Activated naive CD4-positive, alpha-beta T cell treated with anti-CD3 and anti-CD28 coated beads for 36 hours (primary cell): ENCODE data around the gene RGS7. TPM values are rescaled to one million over a fixed set of nuclear protein-coding genes. Genes with fewer than 3 reads are reported as not detected.
"Not testable (repeated sequence)": the region's sequence is repeated elsewhere in the genome, so short reads cannot be mapped to it uniquely, and the experiment has no call there.

Experiments
- CTCF ChIA-PET: fragments of 350-600 bp; sonication (Branson Sonifier 250); formaldehyde crosslinking; loops from one replicate; lab custom pipeline; 2021; ENCODE audit warnings: antibody characterized with exemption; lab: Charles Lee
- DNase-seq: peaks from one replicate; pipeline ENCODE4 v3.0.0-alpha.2; 2020
- H3K27ac Mint-ChIP-seq: one replicate; pipeline ENCODE4 v1.8.0; 2021; ENCODE audit warnings: mild to moderate bottlenecking, mixed read lengths
- H3K27me3 Mint-ChIP-seq: one replicate; pipeline ENCODE4 v1.8.0; 2021; ENCODE audit warnings: low read depth, mixed read lengths
- H3K36me3 Mint-ChIP-seq: one replicate; pipeline ENCODE4 v1.8.0; 2021; ENCODE audit warnings: low read depth, mixed read lengths
- H3K4me1 Mint-ChIP-seq: one replicate; pipeline ENCODE4 v1.8.0; 2021; ENCODE audit warnings: low read depth, mixed read lengths
- H3K4me3 Mint-ChIP-seq: one replicate; pipeline ENCODE4 v1.8.0; 2021; ENCODE audit warnings: mild to moderate bottlenecking, moderate library complexity, mixed read lengths
- H3K9me3 Mint-ChIP-seq: one replicate; pipeline ENCODE4 v1.8.0; 2021; ENCODE audit warnings: mixed read lengths
- intact Hi-C: fragments of 100-400 bp; cut with micrococcal nuclease; formaldehyde crosslinking; loops from one replicate; pipeline ENCODE4 v1.15.1; 2023
- total RNA-seq, 2 experiments: library from RNA; stranded (reverse); gene quantifications; one replicate each; pipeline ENCODE4 v1.2.3, GENCODE V29; 2021

The RGS7 gene
- total RNA-seq, 2 experiments from 2014 or later, result not detected

- Mint-ChIP-seq H3K4me1 (no peaks in the 10 kb centered on the region), H3K27ac (no peak overlapping the region), H3K36me3 (no peaks in the 10 kb centered on the region), H3K27me3 (no peaks in the 10 kb centered on the region), H3K4me3 (no peak overlapping the region), H3K9me3 (peaks cover 3% of the 10 kb centered on the region)
- no peak for DNase-seq
- intact Hi-C loops, result no loop called here
- CTCF ChIA-PET, result interaction anchor here (1.1 kb wide), 1 partner anchor 11 kb away, joined by 3 read pairs; no protein-coding TSS in a partner anchor
Observed at GRCh38 chr1:240883490-240883889, 473.5 kb downstream of the RGS7 start.

DNA sequence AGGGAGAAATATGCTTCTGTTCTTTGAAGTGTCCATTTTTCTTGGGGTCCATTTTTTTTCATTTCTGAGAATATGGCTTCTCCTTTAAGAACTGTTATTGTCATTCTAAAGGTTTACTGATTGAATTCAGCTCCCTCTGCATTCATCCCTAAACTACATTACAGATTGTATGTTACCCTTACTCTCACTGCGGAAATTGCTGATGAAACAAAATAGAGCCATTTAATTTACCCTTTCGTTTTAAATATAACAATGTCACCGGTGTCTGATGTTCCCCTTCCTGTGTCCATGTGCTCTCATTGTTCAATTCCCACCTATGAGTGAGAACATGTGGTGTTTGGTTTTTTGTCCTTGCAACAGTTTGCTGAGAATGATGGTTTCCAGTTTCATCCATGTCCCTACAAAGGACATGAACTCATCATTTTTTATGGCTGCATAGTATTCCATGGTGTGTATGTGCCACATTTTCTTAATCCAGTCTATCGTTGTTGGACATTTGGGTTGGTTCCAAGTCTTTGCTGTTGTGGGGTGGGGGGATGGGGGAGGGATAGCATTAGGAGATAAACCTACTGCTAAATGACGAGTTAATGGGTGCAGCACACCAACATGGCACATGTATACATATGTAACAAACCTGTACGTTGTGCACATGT lies 474.2 kb downstream of the RGS7 start:
- H3K9me3 Mint-ChIP-seq, H3K27ac Mint-ChIP-seq, H3K4me3 Mint-ChIP-seq, H3K4me1 Mint-ChIP-seq, H3K27me3 Mint-ChIP-seq, CTCF ChIA-PET, intact Hi-C loops, H3K36me3 Mint-ChIP-seq, DNase-seq: not testable (repeated sequence)

DNA sequence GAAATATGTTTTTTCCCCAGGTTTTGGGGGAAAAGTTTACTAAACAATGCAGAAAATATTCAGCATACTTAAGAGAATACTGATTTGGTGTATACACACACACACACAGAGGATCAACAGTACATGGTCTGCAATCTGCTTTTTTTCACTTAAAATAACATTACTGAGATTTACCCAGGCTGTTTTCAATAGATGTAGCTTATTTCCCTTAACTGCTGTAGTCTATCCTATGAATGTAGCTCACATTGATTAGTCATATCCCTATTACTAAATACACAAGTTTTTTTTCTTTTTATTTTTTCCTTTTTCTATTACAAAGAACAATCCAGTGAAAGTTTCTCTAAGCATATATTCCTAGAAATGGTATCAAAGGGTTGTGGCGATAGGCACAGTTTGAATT lies 478.4 kb downstream of the RGS7 start:
- H3K9me3 Mint-ChIP-seq, result peaks cover 8% of the 10 kb centered on the region
- no peaks in the 10 kb centered on the region for H3K4me1 Mint-ChIP-seq
- CTCF ChIA-PET, result no interaction called here
- no peak for DNase-seq
- H3K27ac Mint-ChIP-seq, result no peak overlapping the region
- H3K27me3 Mint-ChIP-seq, result no peaks in the 10 kb centered on the region
- intact Hi-C loops, result no loop called here
- H3K4me3 Mint-ChIP-seq, result no peak overlapping the region
- no peaks in the 10 kb centered on the region for H3K36me3 Mint-ChIP-seq

- Mint-ChIP-seq H3K4me1 (no peaks in the 10 kb centered on the region), H3K27me3 (no peaks in the 10 kb centered on the region), H3K4me3 (no peak overlapping the region), H3K27ac (no peak overlapping the region), H3K36me3 (no peaks in the 10 kb centered on the region), H3K9me3 (peaks cover 7% of the 10 kb centered on the region)
- intact Hi-C loops, result no loop called here
- DNase-seq, result no peak
- CTCF ChIA-PET, result no interaction called here
Observed at GRCh38 chr1:240877605-240878004, 479.4 kb downstream of the RGS7 start.

- peaks cover 7% of the 10 kb centered on the region for H3K9me3 Mint-ChIP-seq
- H3K27me3 Mint-ChIP-seq, result no peaks in the 10 kb centered on the region
- CTCF ChIA-PET, result no interaction called here
- intact Hi-C loops, result no loop called here
- no peak overlapping the region for H3K27ac Mint-ChIP-seq
- no peaks in the 10 kb centered on the region for H3K4me1 Mint-ChIP-seq
- H3K36me3 Mint-ChIP-seq, result no peaks in the 10 kb centered on the region
- no peak for DNase-seq
- no peak overlapping the region for H3K4me3 Mint-ChIP-seq
Observed at GRCh38 chr1:240876071-240876470, 480.9 kb downstream of the RGS7 start.

GRCh38 chr1:240869071-240869470 lies 487.9 kb downstream of the RGS7 start:
- Mint-ChIP-seq H3K27me3 (no peaks in the 10 kb centered on the region), H3K27ac (no peak overlapping the region), H3K36me3 (no peaks in the 10 kb centered on the region), H3K4me3 (no peak overlapping the region), H3K4me1 (no peaks in the 10 kb centered on the region), H3K9me3 (no peaks in the 10 kb centered on the region)
- DNase-seq, result no peak
- intact Hi-C loops, result no loop called here
- CTCF ChIA-PET, result no interaction called here

- no peaks in the 10 kb centered on the region for H3K36me3 Mint-ChIP-seq
- CTCF ChIA-PET, result no interaction called here
- intact Hi-C loops, result no loop called here
- H3K4me1 Mint-ChIP-seq, result no peaks in the 10 kb centered on the region
- no peak overlapping the region for H3K27ac Mint-ChIP-seq
- H3K4me3 Mint-ChIP-seq, result no peak overlapping the region
- no peaks in the 10 kb centered on the region for H3K9me3 Mint-ChIP-seq
- H3K27me3 Mint-ChIP-seq, result no peaks in the 10 kb centered on the region
- DNase-seq, result no peak
Observed at GRCh38 chr1:240866724-240867123, 490.3 kb downstream of the RGS7 start.

DNA sequence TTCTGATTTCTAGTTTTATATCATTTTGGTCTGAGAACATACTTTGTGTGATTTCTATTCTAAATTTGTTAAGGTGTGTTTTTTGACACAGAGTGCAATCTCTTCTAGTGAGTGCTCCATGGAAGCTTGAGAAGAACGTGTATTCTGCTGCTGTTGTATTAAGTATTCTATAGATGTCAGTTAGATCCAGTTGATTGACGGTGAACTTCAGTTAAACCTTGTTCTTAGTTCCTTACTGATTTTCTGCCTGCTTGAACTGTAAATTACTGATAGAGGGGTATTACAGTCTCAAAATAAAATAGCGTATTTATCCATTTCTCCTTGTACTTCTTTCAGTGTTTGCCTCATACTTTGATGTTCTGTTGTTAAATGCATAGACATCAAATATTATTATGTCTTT lies 497.0 kb downstream of the RGS7 start:
- no peak for DNase-seq
- intact Hi-C loops, result no loop called here
- H3K4me3 Mint-ChIP-seq, result no peak overlapping the region
- H3K27me3 Mint-ChIP-seq, result no peaks in the 10 kb centered on the region
- CTCF ChIA-PET, result no interaction called here
- no peaks in the 10 kb centered on the region for H3K9me3 Mint-ChIP-seq
- no peaks in the 10 kb centered on the region for H3K4me1 Mint-ChIP-seq
- no peak overlapping the region for H3K27ac Mint-ChIP-seq
- H3K36me3 Mint-ChIP-seq, result no peaks in the 10 kb centered on the region

DNA sequence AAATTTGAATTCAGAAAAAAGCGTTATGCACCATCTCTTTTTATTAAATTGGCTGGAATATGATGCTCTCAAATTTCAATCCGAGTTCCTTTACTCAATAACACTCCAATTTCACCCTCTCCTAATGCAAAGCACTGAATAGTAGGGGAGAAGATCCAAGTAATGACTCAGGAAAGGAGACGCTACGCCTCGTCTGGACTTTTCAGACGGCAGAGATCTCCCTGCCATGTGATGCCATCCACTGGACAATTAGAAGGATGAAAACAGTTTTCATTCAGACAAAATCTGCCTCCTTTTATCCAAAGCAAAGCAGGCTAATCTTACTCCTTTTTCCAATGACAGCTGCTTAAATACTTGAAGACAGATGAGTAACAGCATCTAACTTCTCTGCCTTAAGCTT lies 502.6 kb downstream of the RGS7 start:
- intact Hi-C loops, result no loop called here
- no peaks in the 10 kb centered on the region for H3K4me1 Mint-ChIP-seq
- H3K36me3 Mint-ChIP-seq, result no peaks in the 10 kb centered on the region
- H3K27me3 Mint-ChIP-seq, result no peaks in the 10 kb centered on the region
- H3K4me3 Mint-ChIP-seq, result no peak overlapping the region
- CTCF ChIA-PET, result no interaction called here
- peaks cover 4% of the 10 kb centered on the region for H3K9me3 Mint-ChIP-seq
- no peak overlapping the region for H3K27ac Mint-ChIP-seq
- no peak for DNase-seq

- intact Hi-C loops, result no loop called here
- no peaks in the 10 kb centered on the region for H3K4me1 Mint-ChIP-seq
- peaks cover 1% of the 10 kb centered on the region for H3K9me3 Mint-ChIP-seq
- CTCF ChIA-PET, result no interaction called here
- no peak for DNase-seq
- no peaks in the 10 kb centered on the region for H3K36me3 Mint-ChIP-seq
- no peak overlapping the region for H3K4me3 Mint-ChIP-seq
- no peak overlapping the region for H3K27ac Mint-ChIP-seq
- no peaks in the 10 kb centered on the region for H3K27me3 Mint-ChIP-seq
Observed at GRCh38 chr1:240847325-240847724, 509.7 kb downstream of the RGS7 start.

DNA sequence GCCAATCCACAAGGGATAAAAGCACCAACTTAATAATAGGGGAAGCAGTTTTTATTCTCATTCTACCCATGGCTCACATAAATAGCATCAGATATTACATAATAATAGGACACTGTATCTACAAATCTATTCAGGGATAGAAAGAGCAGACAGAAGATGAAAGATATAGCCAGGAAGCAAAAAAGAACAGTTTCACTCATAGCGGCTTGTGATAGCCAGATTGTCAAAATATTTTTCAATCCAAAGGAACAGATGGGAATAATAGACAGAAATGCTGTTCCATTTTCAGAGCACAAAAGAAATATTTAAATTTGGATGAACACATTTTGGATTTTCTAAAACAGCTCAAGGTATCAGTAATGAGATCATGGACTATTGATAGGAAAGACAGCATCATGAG lies 512.5 kb downstream of the RGS7 start:
- no peaks in the 10 kb centered on the region for H3K36me3 Mint-ChIP-seq
- H3K4me3 Mint-ChIP-seq, result no peak overlapping the region
- H3K27me3 Mint-ChIP-seq, result no peaks in the 10 kb centered on the region
- H3K4me1 Mint-ChIP-seq, result no peaks in the 10 kb centered on the region
- CTCF ChIA-PET, result no interaction called here
- no peak overlapping the region for H3K27ac Mint-ChIP-seq
- intact Hi-C loops, result no loop called here
- no peaks in the 10 kb centered on the region for H3K9me3 Mint-ChIP-seq
- DNase-seq, result no peak

DNA sequence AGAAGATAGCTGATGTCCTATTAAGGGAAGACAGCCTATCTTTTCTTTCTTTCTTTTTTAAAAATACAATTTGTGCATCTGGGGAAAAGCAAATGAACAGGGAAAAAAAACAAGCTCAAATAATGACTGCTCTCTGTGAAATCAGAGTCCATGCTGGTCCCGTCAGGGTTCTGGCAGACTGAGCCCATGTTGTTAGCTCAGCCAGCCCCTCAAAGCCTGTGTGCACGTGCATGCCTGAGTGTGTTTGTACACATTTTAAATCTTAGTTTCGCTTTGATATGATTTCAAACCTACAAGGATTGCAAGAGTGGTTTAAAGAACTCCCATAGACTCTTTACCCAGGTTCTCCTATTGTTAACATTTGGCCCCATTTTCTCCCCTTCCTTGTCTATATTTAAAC lies 513.2 kb downstream of the RGS7 start:
- no peaks in the 10 kb centered on the region for H3K9me3 Mint-ChIP-seq
- CTCF ChIA-PET, result no interaction called here
- no peaks in the 10 kb centered on the region for H3K27me3 Mint-ChIP-seq
- DNase-seq, result no peak
- H3K4me3 Mint-ChIP-seq, result no peak overlapping the region
- intact Hi-C loops, result no loop called here
- no peaks in the 10 kb centered on the region for H3K4me1 Mint-ChIP-seq
- no peaks in the 10 kb centered on the region for H3K36me3 Mint-ChIP-seq
- no peak overlapping the region for H3K27ac Mint-ChIP-seq

- CTCF ChIA-PET, result no interaction called here
- no peak for DNase-seq
- H3K36me3 Mint-ChIP-seq, result no peaks in the 10 kb centered on the region
- no peaks in the 10 kb centered on the region for H3K4me1 Mint-ChIP-seq
- no peaks in the 10 kb centered on the region for H3K27me3 Mint-ChIP-seq
- no peak overlapping the region for H3K27ac Mint-ChIP-seq
- H3K4me3 Mint-ChIP-seq, result no peak overlapping the region
- H3K9me3 Mint-ChIP-seq, result peaks cover 3% of the 10 kb centered on the region
- intact Hi-C loops, result no loop called here
Observed at GRCh38 chr1:240836271-240836670, 520.7 kb downstream of the RGS7 start.
